ENCODE data around the gene MTG2. TPM values are rescaled to one million over a fixed set of nuclear protein-coding genes. Genes with fewer than 3 reads are reported as not detected.

The MTG2 gene
- total RNA-seq, 2 donors from 2014 or later: 19.1 to 28.9 TPM

DNA sequence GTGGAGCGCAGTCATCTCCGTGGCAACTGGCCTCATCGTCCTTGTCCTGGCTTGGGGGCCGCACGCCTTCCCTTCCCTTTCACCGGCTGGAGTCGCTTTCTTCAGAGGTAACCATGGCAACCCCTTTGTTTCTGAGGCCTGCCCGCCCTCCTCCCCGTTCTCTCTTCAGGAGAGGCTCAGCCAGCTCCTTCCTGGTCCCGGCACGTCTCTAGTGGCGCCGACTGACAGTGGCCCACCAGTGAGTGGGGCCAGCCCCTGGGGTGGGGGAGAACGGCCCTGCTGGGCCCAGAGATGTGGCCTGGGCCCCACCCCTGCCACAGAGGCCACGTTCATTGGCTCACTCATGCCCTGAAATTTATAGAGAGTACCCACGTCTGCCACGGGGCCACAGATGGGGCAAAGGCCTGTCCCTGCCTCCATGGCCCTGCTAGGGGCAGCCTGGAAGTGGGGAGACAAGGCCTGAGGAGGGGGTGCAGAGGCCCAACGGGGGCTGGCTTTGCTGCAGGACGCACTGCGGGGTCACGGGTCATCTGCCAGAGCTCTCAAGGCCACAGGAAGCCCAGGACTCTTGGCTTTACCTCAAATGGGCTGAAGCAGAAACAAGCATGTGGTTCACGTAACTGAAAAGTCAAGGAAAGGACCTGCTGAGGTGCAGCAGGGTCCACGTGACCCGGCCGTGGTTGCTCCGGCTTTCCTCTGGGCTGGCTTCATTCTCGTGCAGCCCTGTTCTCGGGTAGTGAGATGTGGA is 54.1 kb downstream of the MTG2 start:
- DNase-seq (no peak), ATAC-seq (no peak)
- intact Hi-C loops (cut with DNase I): loop anchor here in 1 of 2 donors (10.0 kb wide), 1 partner anchor 52 kb away; the partner anchor contains the start of gene MTG2

DNA sequence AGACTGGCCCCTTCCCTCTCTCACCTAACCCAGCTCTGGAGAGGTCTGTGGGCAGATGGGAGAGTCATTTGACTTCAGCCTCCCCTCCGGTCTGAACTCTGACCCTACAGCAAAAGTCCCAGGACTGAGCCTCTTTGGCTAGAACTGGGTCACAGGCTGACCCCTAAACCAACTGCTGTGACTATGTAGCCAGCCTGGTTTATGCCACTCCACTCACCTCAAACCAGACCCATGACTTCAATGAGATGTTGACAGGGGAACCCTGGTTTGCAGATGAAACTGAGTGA is 54.6 kb downstream of the MTG2 start:
- DNase-seq (no peak), ATAC-seq (no peak)
- intact Hi-C loops (cut with DNase I): loop anchor here in 1 of 2 donors (10.0 kb wide), 1 partner anchor 53 kb away; the partner anchor contains the start of gene MTG2

DNA sequence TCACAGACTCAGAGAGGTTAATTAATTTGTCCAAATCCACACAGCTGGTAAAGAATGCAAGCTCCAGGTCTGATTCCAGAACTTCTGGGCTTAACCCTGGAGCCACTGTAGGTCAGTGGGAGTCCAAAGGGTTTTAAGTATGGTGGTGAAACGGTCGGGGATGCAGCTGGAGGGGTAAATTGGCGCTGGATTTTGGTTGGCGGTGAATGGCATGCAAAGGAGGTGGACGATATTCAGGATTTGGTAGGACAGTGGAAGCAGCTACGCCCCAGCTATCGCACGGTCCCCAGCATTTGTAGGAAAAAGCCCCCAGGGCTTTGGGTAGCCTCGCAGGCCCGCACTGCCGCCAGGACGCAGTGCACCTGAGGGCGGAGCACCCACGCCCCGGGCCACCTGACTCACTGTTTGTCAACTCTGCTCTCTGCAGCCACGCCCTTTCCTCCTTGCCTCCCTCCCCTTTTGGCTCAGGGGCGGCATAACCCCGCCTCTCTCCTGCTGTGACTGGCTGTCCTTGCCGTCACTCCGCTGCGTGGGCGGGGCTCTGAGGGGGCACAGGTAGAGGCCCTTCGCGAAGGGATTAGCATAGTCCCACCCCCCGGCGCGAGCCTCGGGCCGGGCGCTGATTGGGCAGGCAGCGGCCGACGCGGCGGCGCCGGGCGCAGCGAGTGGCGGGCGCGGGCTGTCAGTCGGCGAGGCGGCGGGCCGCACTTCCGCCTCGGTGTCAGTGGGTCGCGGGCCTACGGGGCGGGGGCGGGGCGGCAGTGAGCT is 55.2 kb downstream of the MTG2 start, which contains the start of gene OSBPL2:
OSBPL2 (plus strand) TSS at position 721 of the 768 bp plus-strand sequence. CDS start 17,664 bp downstream, outside the sequence.
- intact Hi-C loops (cut with DNase I): loop anchor here in 1 of 2 donors (10.0 kb wide), 1 partner anchor 53 kb away; the partner anchor contains the start of gene MTG2
- ATAC-seq (peak; percentile 98 to 99), DNase-seq (peak; percentile 99)

DNA sequence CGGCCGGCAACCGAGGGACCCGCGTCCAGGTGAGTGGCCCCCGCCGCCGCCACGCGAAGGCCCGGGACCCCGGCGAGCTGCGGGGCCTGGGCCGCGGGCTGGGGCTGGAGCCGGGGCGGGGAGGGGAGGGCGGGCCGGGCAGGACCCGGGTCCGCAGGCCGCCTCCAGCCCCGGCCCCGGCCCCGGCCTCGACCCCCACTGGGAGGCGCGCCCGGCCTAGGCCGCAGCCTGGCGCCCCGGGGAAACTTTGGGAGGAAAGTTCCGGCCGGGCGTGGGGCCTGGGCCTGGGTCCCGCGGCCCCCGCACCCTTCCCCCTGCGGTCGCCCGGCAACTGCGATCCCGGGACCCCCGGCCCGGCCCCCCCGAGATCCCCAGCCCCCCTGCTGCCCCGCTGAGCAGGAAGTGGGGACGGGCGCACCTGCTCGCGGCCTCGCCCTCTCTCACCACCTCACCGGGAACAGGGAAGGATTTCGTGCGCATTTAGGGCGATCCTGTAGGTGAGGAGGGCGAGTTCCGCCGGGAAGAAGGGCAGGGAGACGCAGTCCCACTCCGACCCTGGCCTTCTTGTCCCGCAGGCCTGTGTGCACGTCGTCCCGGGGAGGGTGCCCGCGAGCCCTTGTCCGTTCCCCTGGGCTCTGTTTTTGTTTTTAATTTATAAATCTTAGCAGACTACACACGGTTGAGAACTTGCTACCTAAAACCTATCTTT is 55.9 kb downstream of the MTG2 start:
- intact Hi-C loops (cut with DNase I): loop anchor here in 1 of 2 donors (10.0 kb wide), 1 partner anchor 54 kb away; the partner anchor contains the start of gene MTG2
- DNase-seq (no peak), ATAC-seq (peak; percentile 0)

DNA sequence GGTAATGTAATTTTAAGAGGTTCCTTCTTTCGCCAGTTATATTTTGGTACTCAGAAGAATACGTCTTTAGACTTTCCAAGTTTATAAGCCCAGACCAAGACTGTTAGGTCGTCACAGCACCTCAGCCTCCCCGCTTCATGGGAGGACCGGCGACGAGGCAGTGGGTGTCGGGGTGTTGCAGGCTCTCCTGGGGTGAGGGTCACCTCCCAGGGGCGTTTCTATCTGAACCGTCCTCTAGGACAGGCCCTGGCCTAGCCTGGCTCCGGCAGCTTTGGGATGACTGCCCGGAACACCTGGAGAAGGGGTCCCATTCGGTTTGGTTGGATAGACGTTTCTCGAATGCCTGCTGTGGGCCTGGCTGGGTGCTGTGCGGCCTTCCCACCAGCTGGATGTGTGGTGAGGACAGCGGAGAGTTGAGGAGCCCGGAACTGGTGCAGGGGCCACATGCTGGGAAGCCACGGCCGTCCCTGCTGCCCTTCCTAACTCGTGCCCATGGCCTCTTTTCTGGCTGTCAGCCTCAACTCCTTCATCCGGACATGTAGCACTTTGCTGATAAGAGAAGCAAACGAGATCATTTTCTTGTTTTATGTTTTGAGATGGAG is 56.6 kb downstream of the MTG2 start:
- no peak for DNase-seq
- no peak for ATAC-seq
- intact Hi-C loops (cut with DNase I): loop anchor here in 1 of 2 donors (10.0 kb wide), 1 partner anchor 55 kb away; the partner anchor contains the start of gene MTG2

DNA sequence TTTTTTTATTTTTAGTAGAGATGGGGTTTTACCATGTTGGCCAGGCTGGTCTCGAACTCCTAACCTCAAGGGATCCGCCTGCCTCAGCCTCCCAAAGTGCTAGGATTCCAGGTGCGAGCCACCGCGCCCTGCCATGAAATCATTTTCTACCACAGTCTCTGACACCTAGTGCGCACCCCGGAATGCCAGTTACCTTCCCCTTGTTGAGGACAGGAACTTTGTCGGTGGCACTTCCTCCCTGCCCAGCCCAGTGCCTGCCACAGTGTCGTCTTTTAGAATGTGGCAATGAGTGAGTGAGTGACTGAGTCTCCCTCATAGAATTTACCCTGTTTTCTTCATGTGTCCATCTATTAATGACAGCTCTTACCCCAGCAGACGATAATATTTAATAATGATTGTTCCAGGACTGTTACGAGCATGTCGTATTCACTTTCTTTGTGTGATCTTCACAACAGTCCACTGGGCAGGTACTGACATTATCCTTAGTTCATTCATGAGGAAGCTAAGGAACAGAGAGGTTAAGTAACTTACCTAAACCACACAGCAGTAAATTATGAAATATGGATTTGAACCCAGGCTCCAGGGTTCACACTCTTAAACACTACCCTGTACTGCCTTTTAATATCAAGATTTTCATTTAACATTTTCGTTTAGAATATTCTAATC is 57.3 kb downstream of the MTG2 start:
- intact Hi-C loops (cut with DNase I): no loop called here
- ATAC-seq (no peak), DNase-seq (no peak)

DNA sequence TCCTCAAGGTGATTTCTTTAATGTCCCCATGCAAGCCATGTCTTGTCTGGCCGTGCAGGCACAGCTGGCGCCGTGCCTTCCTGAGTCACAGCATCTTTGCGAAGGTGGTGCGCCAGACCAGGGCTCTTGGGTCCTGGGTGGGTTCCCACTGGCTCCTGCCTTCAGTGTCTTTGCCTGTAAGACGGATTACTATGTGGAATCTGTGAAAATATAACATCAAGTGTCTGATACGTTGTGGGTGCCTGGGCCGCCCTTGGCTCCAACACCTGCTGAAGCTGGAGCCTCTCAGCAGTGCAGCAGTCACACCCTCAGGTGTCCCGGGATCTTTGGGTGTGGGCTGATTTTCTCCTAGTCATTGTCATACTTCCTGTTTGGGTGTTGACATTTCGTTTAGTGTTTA is 58.7 kb downstream of the MTG2 start:
- ATAC-seq (no peak), DNase-seq (no peak)
- intact Hi-C loops (cut with DNase I): no loop called here

DNA sequence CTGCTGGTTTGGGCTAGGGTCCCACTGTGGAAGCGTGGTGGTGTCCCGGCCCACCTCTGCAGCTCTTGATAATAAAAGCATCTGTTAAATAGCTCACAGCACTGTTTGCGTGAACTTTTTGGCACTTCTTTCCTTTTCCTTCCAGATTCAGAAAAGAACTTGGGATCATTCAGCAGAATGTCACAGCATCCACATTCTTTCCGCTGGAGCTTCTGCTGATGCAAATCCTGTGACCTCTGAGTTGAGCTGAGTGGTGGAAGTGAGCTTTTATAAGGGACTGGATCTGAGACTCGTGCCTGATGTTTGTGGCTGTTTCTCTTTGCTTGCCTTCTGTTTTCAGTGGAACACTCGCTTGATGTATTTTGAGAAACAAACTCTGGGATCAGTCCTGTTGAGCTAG is 59.3 kb downstream of the MTG2 start:
- no peak for DNase-seq
- no peak for ATAC-seq
- intact Hi-C loops (cut with DNase I): no loop called here

DNA sequence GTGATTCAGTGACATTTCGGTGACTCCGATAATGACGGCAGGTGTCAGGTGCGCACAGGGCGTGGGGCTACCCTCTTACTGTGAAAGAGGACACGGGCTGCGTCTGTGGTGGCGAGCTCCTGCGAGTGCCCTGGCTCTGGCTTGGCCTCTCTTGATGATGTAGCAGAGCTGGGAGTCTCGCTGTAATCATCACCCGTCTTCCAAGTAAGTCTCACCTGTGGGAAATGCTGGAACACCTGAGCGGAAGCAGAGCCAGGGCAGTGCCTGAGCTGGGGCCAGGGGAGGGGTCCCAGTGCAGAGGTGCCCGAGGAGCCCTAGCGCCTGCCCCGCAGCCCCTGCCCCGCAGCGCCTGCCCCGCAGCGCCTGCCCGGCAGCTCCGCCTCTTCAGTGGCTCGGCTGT is 60.3 kb downstream of the MTG2 start:
- ATAC-seq: no peak
- DNase-seq: no peak
- intact Hi-C loops (cut with DNase I): no loop called here

DNA sequence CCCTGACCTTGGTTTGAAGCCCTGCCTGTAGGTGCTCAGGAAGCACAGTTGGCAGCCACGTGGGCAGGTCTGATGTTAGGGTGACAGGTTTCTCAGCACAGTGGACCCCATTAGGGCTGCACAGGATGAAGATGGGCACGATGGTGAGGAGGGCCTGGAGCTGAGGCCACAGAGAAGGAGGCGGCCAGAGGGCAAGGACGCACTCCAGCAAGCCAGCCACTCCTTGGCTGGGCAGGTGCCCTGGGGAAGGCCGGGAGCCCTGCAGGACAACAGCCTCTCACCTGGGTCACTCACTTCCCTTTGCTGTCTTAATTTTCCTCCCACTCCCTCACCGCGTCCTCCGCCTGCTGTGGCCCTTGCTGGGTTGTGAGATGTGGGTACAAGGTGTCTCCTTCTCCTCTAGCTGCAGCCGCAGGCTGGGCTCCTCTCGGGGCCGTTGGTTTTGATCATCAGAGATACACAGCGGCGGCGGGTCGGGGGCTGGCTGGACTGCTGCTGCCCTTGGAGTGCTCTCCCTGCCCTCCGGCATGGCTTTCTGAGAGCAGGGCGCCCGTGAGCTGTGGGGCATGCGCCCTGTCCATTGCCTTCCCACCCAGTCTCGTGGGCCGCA is 61.2 kb downstream of the MTG2 start:
- no peak for ATAC-seq
- intact Hi-C loops (cut with DNase I): no loop called here
- no peak for DNase-seq

DNA sequence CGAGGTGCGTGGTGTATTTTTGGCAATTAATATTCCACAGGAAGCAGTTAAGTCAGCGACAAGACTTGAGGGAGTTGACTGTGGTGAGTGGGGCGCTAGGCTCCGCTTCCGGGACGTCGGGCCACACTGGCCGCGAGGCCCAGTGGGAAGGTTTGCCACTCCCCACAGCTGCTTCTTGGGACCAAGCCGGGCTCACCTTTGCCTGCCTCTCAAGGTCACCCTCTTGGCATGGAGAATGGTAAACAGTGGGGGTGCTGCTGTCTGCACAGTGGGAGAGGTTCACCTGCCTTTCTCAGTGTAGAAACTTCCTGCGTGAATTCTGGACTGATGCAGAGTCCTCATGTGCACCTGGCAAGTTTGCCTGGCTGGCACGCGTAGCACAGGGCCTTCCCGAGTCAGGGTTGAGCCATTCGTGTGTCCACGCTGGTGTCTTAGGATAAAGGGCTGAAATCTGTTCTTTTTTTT is 61.8 kb downstream of the MTG2 start:
- DNase-seq (no peak), ATAC-seq (peak in 1 of 2 donors; percentile 6)
- intact Hi-C loops (cut with DNase I): no loop called here

DNA sequence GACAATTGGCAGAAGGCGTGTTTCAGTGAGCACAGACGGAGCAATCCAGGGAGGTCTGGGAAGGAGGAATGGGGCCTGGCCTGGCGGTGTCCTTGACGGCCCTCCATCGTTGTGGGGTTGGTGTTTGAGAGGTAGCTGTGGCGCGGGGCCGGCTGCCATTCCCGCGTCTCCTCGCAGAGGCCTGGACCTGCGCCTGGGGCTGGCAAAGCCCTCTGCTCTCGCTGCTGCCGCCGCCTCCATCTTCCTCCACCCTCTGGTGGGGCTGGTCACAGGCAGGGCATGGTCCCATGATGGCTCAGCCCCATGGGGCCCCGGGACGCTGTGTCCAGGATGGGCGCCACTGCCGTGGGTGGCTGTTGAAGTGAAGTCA is 63.1 kb downstream of the MTG2 start:
- ATAC-seq (no peak), DNase-seq (no peak)
- intact Hi-C loops (cut with DNase I): no loop called here

DNA sequence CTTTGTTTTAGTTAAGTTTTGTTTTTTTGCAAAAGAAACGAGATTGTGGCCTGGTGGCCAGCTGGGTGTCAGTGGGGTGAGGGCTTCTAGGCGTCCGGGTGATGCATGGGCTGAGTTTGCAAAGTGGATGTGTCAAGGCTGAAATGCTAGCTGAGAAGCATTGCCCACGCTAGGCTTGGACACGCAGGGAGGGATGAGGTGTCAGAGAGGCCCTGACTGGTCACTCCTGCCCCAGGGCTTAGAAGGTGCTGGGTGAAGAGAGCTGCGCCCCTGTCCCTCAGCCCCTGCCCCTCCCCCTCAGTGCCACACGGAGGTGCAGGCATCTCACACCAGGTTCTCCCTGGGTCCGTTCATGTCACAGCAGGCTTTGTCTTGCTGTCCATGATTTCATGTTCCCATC is 63.6 kb downstream of the MTG2 start:
- ATAC-seq: peak in 1 of 2 donors; percentile 17
- intact Hi-C loops (cut with DNase I): no loop called here
- no peak for DNase-seq

DNA sequence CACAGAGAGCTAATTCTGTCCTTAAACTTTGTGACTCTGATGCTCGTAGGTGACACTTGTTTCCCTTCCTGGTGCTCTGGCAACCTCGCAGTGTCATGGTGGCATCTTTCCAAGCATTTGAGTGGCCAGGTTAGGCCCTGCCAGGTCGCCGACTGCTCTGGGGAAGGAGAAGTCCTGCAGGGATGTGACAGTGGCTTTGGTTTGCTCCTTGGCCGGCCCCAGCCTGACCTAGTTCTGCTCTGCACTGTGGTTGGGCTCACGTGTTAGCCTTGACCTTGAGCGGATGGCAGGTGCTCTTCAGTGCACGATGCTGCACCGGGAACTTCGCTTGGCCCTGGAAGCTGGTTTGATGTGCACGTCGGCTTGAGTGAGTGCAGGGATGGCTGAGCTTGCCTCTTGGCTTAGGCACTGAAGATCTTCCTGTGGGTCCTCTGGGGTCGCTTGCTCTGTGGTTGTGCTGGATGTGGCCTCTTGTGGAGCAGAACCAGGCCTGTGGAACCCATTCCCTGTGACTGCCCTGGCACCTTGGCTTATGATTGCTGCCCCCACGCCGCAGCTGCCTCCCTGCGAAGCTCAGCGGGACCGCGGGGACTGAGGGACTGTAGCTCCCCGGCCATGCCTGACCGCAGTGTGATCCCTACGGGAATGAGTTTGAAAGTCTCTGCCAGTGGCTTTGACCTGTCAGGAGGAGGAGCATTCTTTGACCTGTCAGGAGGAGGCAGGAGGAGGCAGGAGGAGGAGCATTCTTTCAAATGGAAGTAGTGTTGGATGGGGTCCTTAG is 64.2 kb downstream of the MTG2 start:
- DNase-seq: no peak
- peak; percentile 73 to 78 for ATAC-seq
- intact Hi-C loops (cut with DNase I): no loop called here

DNA sequence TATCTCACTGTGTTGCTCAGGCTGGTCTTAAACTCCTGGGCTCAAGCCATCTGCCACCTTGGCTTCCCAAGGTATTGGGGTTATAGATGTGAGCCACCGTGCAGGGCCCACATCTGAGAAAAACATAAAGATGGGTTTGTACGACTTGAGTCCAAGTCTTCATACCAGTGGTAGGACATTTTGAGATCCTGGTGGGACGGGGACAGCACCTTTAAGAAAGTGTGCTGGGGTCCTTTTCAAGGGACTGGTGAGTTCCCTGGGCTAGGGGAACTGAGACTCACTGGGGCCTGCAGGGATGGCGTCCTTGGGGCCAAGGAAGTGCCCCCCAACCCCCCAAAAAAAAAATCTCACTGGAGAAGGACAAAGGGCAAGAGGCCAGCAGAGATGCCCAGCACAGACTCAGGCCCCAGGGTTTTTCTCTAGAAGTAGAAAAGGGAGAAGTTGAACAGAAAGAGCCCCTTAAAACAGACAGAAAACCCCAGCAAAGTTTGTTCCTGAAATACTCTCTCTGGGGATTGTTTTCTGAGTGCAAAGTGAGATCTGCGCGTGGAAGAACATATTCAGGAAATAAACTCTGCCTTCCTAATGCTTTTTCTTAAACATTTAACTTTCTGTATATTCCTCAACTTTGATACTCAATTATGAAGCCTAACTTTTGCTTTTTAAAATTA is 66.2 kb downstream of the MTG2 start:
- ATAC-seq: no peak
- no peak for DNase-seq
- intact Hi-C loops (cut with DNase I): no loop called here

DNA sequence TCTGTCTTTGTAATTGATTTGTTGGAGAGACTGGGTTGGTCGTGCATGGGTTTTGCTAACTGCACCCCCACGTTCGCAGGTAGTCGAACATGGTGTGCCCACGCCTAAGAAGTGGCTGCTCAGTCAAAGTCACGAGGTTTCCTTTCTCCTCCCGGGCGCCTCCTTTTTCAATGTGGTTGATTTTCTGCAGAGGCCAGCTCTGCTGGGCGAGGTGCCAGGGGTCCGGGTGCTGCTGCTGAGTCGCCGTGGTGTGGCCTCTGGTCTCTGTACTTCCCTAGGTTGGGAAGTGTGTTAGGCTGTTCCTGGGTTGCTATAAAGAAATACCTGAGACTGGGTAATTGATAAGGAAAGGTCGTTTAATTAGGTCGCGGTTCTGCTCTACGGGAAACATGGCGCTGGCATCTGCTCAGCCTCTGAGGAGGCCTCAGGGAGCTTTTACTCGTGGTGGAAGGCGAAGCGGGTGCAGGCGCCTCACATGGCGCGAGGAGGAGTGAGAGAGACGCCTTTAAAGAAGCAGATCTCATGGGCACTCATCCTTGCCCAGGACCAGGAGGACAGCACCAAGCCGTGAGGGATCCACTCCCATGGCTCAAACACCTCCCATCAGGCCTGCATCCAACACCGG is 69.6 kb downstream of the MTG2 start:
- DNase-seq (no peak), ATAC-seq (no peak)
- intact Hi-C loops (cut with DNase I): no loop called here
